BE2C (cell line): ENCODE measurements around the gene MROH8.
"Not testable (repeated sequence)": the region's sequence is repeated elsewhere in the genome, so short reads cannot be mapped to it uniquely, and the experiment has no call there.

Experiments
- DNase-seq: peaks from one replicate; pipeline ENCODE4 v3.0.0-alpha.2; 2020
- H3K27me3 ChIP-seq: fragments of 250-450 bp; sonication (Bioruptor Pico); 2 replicates; pipeline ENCODE4 v1.5.1; 2020; ENCODE audit warnings: mild to moderate bottlenecking
- H3K36me3 ChIP-seq: fragments of 250-450 bp; sonication (Bioruptor Pico); 2 replicates; pipeline ENCODE4 v1.5.1; 2020; ENCODE audit warnings: mild to moderate bottlenecking
- H3K4me1 ChIP-seq: fragments of 250-450 bp; sonication (Bioruptor Pico); 2 replicates; pipeline ENCODE4 v1.5.1; 2020
- H3K4me3 ChIP-seq: 2 replicates; pipeline ENCODE4 v1.5.1; 2011; ENCODE audit warnings: low read depth, low read length
- H3K9me3 ChIP-seq: fragments of 250-450 bp; sonication (Bioruptor Pico); 2 replicates; pipeline ENCODE4 v1.5.1; 2020
- CTCF ChIP-seq: IDR thresholded peaks from 2 replicates; pipeline ENCODE4 v1.5.1; 2012; ENCODE audit warnings: mild to moderate bottlenecking, low read depth, low read length

MROH8 gene

GRCh38 chr20:37142708-37143107 is 36.6 kb downstream of the MROH8 start:
- Histone ChIP-seq H3K36me3 (no peaks in the 10 kb centered on the region), H3K27me3 (no peaks in the 10 kb centered on the region), H3K4me1 (no peaks in the 10 kb centered on the region), H3K9me3 (no peaks in the 10 kb centered on the region), H3K4me3 (no peak overlapping the region)
- no peak for TF ChIP-seq CTCF
- no peak for DNase-seq

GRCh38 chr20:37137547-37137946 is 41.8 kb downstream of the MROH8 start:
- Histone ChIP-seq H3K4me3 (no peak overlapping the region), H3K9me3 (no peaks in the 10 kb centered on the region), H3K36me3 (no peaks in the 10 kb centered on the region), H3K4me1 (no peaks in the 10 kb centered on the region; the same call in 1 of the 2 replicates), H3K27me3 (no peaks in the 10 kb centered on the region)
- no peak for DNase-seq
- no peak for TF ChIP-seq CTCF

- TF ChIP-seq CTCF = no peak
- Histone ChIP-seq H3K4me1 (no peaks in the 10 kb centered on the region; the same call in 1 of the 2 replicates), H3K36me3 (no peaks in the 10 kb centered on the region), H3K9me3 (no peaks in the 10 kb centered on the region), H3K27me3 (no peaks in the 10 kb centered on the region), H3K4me3 (no peak overlapping the region)
- DNase-seq = no peak
Measured at GRCh38 chr20:37133952-37134351, 45.4 kb downstream of the MROH8 start.

GRCh38 chr20:37131486-37131885 is 47.9 kb downstream of the MROH8 start:
- no peak for TF ChIP-seq CTCF
- DNase-seq = no peak
- H3K36me3 ChIP-seq = no peaks in the 10 kb centered on the region

GRCh38 chr20:37128803-37129202 is 50.5 kb downstream of the MROH8 start:
- H3K4me1 ChIP-seq = no peaks in the 10 kb centered on the region; the same call in 1 of the 2 replicates
- H3K4me3 ChIP-seq = no peak overlapping the region
- no peaks in the 10 kb centered on the region for H3K9me3 ChIP-seq

More at GRCh38 chr20:37131486-37131885, 47.9 kb downstream of the MROH8 start:
- H3K27me3 ChIP-seq = no peaks in the 10 kb centered on the region
- no peaks in the 10 kb centered on the region for H3K9me3 ChIP-seq
- no peaks in the 10 kb centered on the region; the same call in 1 of the 2 replicates for H3K4me1 ChIP-seq
- H3K4me3 ChIP-seq = no peak overlapping the region

GRCh38 chr20:37126290-37126689 is 53.1 kb downstream of the MROH8 start:
- not testable (repeated sequence) for H3K36me3 ChIP-seq, H3K4me3 ChIP-seq, H3K9me3 ChIP-seq, H3K27me3 ChIP-seq, DNase-seq, H3K4me1 ChIP-seq

More at GRCh38 chr20:37128803-37129202, 50.5 kb downstream of the MROH8 start:
- no peak for DNase-seq
- Histone ChIP-seq H3K27me3 (no peaks in the 10 kb centered on the region), H3K36me3 (no peaks in the 10 kb centered on the region)
- no peak for TF ChIP-seq CTCF

- H3K4me3 ChIP-seq = no peak overlapping the region
- DNase-seq = no peak
- no peak for TF ChIP-seq CTCF
- H3K27me3 ChIP-seq = no peaks in the 10 kb centered on the region
- H3K9me3 ChIP-seq = no peaks in the 10 kb centered on the region
- H3K4me1 ChIP-seq = no peaks in the 10 kb centered on the region
- H3K36me3 ChIP-seq = no peaks in the 10 kb centered on the region
Measured at GRCh38 chr20:37123441-37123840, 55.9 kb downstream of the MROH8 start.
